ENCODE measurements around the gene ZNF791. TPM values are rescaled to one million over a fixed set of nuclear protein-coding genes. Genes with fewer than 3 reads are reported as not detected.
A peak's percentile ranks its signal among the peaks of the same experiment; 100 is the strongest.

ZNF791 gene
- total and polyA plus RNA-seq, 4 donors: 3.1 to 10.3 (median 7.0) TPM

- H3K9me3 ChIP-seq (ENCODE audit: control insufficient read depth in 4 of 4, low read length in 3 of 4): no peaks in the 10 kb centered on the region
- 97% methylated on average over 12 of the region's 12 CpGs for WGBS
- no peak overlapping the region for H3K27ac ChIP-seq (ENCODE audit: low read depth in 1 of 2, low read length in 2 of 2)
- H3K9ac ChIP-seq (ENCODE audit: low read depth in 1 of 2, low read length in 2 of 2): no peak overlapping the region
- DNase-seq (ENCODE audit: low spot score): no peak
- peaks cover 6 to 35% (median 13%) of the 10 kb centered on the region in 4 donors for H3K36me3 ChIP-seq (ENCODE audit: control insufficient read depth in 4 of 4, insufficient read depth in 3 of 4, low read depth in 1 of 4, low read length in 3 of 4)
- H3K4me1 ChIP-seq (ENCODE audit: control insufficient read depth in 4 of 4, insufficient read depth in 4 of 4, low read length in 3 of 4): peaks cover 1 to 7% (median 4%) of the 10 kb centered on the region in 4 donors
- no peaks in the 10 kb centered on the region for H3K27me3 ChIP-seq (ENCODE audit: control insufficient read depth in 4 of 4, insufficient read depth in 4 of 4, low read length in 3 of 4)
- TF ChIP-seq SP1 (IDR thresholded peaks at IDR 0.05): no peak
- TF ChIP-seq TAF1 (conservative IDR thresholded peaks at IDR 0.05): no peak
- TF ChIP-seq YY1 (IDR thresholded peaks at IDR 0.05): no peak
- no peak for TF ChIP-seq MAX (IDR thresholded peaks at IDR 0.05)
- TF ChIP-seq CTCF (IDR thresholded peaks at IDR 0.05; ENCODE audit: low read depth, low read length, missing input control): no peak
- no peak for TF ChIP-seq EGR1 (IDR thresholded peaks at IDR 0.05; ENCODE audit: low read depth in 2 of 2)
- no peak for TF ChIP-seq NR2F2 (IDR thresholded peaks at IDR 0.05)
- no peak for TF ChIP-seq ZBTB33 (IDR thresholded peaks at IDR 0.05)
- no peak for TF ChIP-seq JUND (IDR thresholded peaks at IDR 0.05)
- no peak for TF ChIP-seq RXRA (IDR thresholded peaks at IDR 0.05)
- TF ChIP-seq RAD21 (IDR thresholded peaks at IDR 0.05): no peak
- no peak overlapping the region for H3K4me3 ChIP-seq (ENCODE audit: low read depth in 1 of 3, low read length in 3 of 3)
These were observed 50.3 kb downstream of the ZNF791 start for GRCh38 chr19:12660980-12661379.

GRCh38 chr19:12664406-12665280 is 53.9 kb downstream of the ZNF791 start:
- H3K36me3 ChIP-seq (ENCODE audit: control insufficient read depth in 4 of 4, insufficient read depth in 3 of 4, low read depth in 1 of 4, low read length in 3 of 4): peaks cover 0 to 24% (median 11%) of the 10 kb centered on the region in 4 donors
- 88% methylated on average over 29 of the region's 29 CpGs for WGBS
- H3K4me3 ChIP-seq (ENCODE audit: low read depth in 1 of 3, low read length in 3 of 3): no peak overlapping the region
- no peak overlapping the region for H3K27ac ChIP-seq (ENCODE audit: low read depth in 1 of 2, low read length in 2 of 2)
- TF ChIP-seq SP1 (IDR thresholded peaks at IDR 0.05) (no peak), HNF4A (conservative IDR thresholded peaks at IDR 0.05) (no peak), CTCF (IDR thresholded peaks at IDR 0.05; ENCODE audit: low read depth, low read length, missing input control) (no peak), FOXA1 (IDR thresholded peaks at IDR 0.05) (no peak), YY1 (IDR thresholded peaks at IDR 0.05) (no peak)
- no peaks in the 10 kb centered on the region for H3K9me3 ChIP-seq (ENCODE audit: control insufficient read depth in 4 of 4, low read length in 3 of 4)
- peaks cover 11 to 35% (median 30%) of the 10 kb centered on the region in 4 donors for H3K4me1 ChIP-seq (ENCODE audit: control insufficient read depth in 4 of 4, insufficient read depth in 4 of 4, low read length in 3 of 4)
- no peaks in the 10 kb centered on the region for H3K27me3 ChIP-seq (ENCODE audit: control insufficient read depth in 4 of 4, insufficient read depth in 4 of 4, low read length in 3 of 4)
- peak; percentile 77 for DNase-seq (ENCODE audit: low spot score)
- no peak overlapping the region for H3K9ac ChIP-seq (ENCODE audit: low read depth in 1 of 2, low read length in 2 of 2)
